IMR-90 (cell line): ENCODE results near the gene RNF213. TPM values are rescaled to one million over a fixed set of nuclear protein-coding genes. Genes with fewer than 3 reads are reported as not detected.
"Not testable (repeated sequence)": the region's sequence is repeated elsewhere in the genome, so short reads cannot be mapped to it uniquely, and the experiment has no call there.

Source experiments
- ATAC-seq: fragments of 200-7000 bp; cut with Tn5 transposase; 2 replicates; pipeline ENCODE4 v1.9.1; 2020; ENCODE audit warnings: low read depth, mild to moderate bottlenecking, moderate library complexity
- BruUV-seq: library from RNA; stranded (reverse); fragments of 400-500 nt; replicated peaks from 2 replicates; lab custom pipeline; 2021; lab: Mats Ljungman, UMichigan
- CTCF ChIA-PET: fragments of 300-600 bp; formaldehyde crosslinking; extraction: SDS; loops from one replicate; lab custom pipeline; 2021; ENCODE audit warnings: antibody characterized with exemption; lab: Yijun Ruan, JAX
- POLR2A ChIA-PET: fragments of 300-600 bp; sonication (Branson Sonifier 250); formaldehyde crosslinking; loops from one replicate; lab custom pipeline; 2022; ENCODE audit warnings: antibody characterized with exemption; ENCODE audit not compliant: unreplicated experiment; lab: Charles Lee
- DNase-seq: peaks from one replicate; pipeline ENCODE4 v3.0.0; 2013
- H2AFZ ChIP-seq: replicated peaks from 2 replicates; pipeline ENCODE3; 2013; ENCODE audit warnings: low read length, mild to moderate bottlenecking; ENCODE audit not compliant: poor library complexity
- H2AK5ac ChIP-seq: 2 replicates; pipeline ENCODE4 v1.6.1; 2013; ENCODE audit warnings: low read depth, low read length, inconsistent platforms
- H2AK9ac ChIP-seq: replicated peaks from 2 replicates; pipeline ENCODE3; 2013; ENCODE audit warnings: mild to moderate bottlenecking, low read depth, low read length, moderate library complexity; ENCODE audit not compliant: poor library complexity
- H2BK120ac ChIP-seq: 2 replicates; pipeline ENCODE4 v1.6.1; 2013; ENCODE audit warnings: low read depth, low read length, inconsistent platforms
- H2BK15ac ChIP-seq: 3 replicates; pipeline ENCODE4 v1.6.1; 2013; ENCODE audit warnings: low read depth, low read length, inconsistent platforms
- H2BK20ac ChIP-seq: 2 replicates; pipeline ENCODE4 v1.6.1; 2013; ENCODE audit warnings: low read depth, mild to moderate bottlenecking, inconsistent platforms, low read length, moderate library complexity
- H2BK5ac ChIP-seq: 2 replicates; pipeline ENCODE4 v1.6.1; 2013; ENCODE audit warnings: mild to moderate bottlenecking, low read depth, low read length, inconsistent platforms; ENCODE audit not compliant: poor library complexity, severe bottlenecking
- H3K14ac ChIP-seq: replicated peaks from 2 replicates; pipeline ENCODE4 v1.6.1; 2013; ENCODE audit warnings: low read depth, low read length, inconsistent platforms
- H3K18ac ChIP-seq: 2 replicates; pipeline ENCODE4 v1.6.1; 2013; ENCODE audit warnings: low read depth, low read length, control low read depth
- H3K23ac ChIP-seq: 2 replicates; pipeline ENCODE4 v1.6.1; 2013; ENCODE audit warnings: low read depth, low read length, inconsistent platforms
- H3K27ac ChIP-seq: 2 replicates; pipeline ENCODE4 v1.5.1; 2013; ENCODE audit warnings: mild to moderate bottlenecking, control low read depth, low read length; ENCODE audit not compliant: insufficient read depth
- H3K27me3 ChIP-seq: 2 replicates; pipeline ENCODE4 v1.6.1; 2013; ENCODE audit warnings: low read length; ENCODE audit not compliant: control insufficient read depth, insufficient read depth
- H3K36me3 ChIP-seq: 2 replicates; pipeline ENCODE4 v1.6.1; 2013; ENCODE audit warnings: low read length, mixed read lengths; ENCODE audit not compliant: control insufficient read depth, insufficient read depth
- H3K4ac ChIP-seq: 2 replicates; pipeline ENCODE4 v1.6.1; 2013; ENCODE audit warnings: low read depth, low read length, inconsistent platforms
- H3K4me1 ChIP-seq: 2 replicates; pipeline ENCODE4 v1.6.1; 2013; ENCODE audit warnings: low read length, mixed read lengths; ENCODE audit not compliant: control insufficient read depth, insufficient read depth
- H3K4me2 ChIP-seq: 2 replicates; pipeline ENCODE4 v1.6.1; 2013; ENCODE audit warnings: low read depth, mild to moderate bottlenecking, control low read depth, low read length, moderate library complexity
- H3K4me3 ChIP-seq: 2 replicates; pipeline ENCODE4 v1.5.1; 2013; ENCODE audit warnings: low read depth, mild to moderate bottlenecking, control low read depth, low read length, moderate library complexity; ENCODE audit not compliant: insufficient read depth
- H3K56ac ChIP-seq: 2 replicates; pipeline ENCODE4 v1.6.1; 2013; ENCODE audit warnings: low read length, inconsistent platforms; ENCODE audit not compliant: insufficient read depth; ENCODE audit errors: extremely low read depth
- H3K79me1 ChIP-seq, 2 experiments: 2 replicates each; pipeline ENCODE4 v1.6.1; 2013; ENCODE audit warnings: low read length in 2 of 2, inconsistent platforms in 1 of 2, low read depth in 1 of 2
- H3K9ac ChIP-seq: 2 replicates; pipeline ENCODE4 v1.6.1; 2013; ENCODE audit warnings: low read depth, low read length, control low read depth
- H3K9me1 ChIP-seq: 2 replicates; pipeline ENCODE4 v1.6.1; 2013; ENCODE audit warnings: low read length, inconsistent platforms; ENCODE audit not compliant: insufficient read depth
- H3K9me3 ChIP-seq: 2 replicates; pipeline ENCODE4 v1.6.1; 2013; ENCODE audit warnings: low read length; ENCODE audit not compliant: control insufficient read depth, insufficient read depth
- H4K20me1 ChIP-seq: 2 replicates; pipeline ENCODE4 v1.6.1; 2013; ENCODE audit warnings: low read length, inconsistent platforms; ENCODE audit not compliant: insufficient read depth
- H4K5ac ChIP-seq: 2 replicates; pipeline ENCODE4 v1.6.1; 2013; ENCODE audit warnings: mild to moderate bottlenecking, low read depth, low read length, control low read depth
- H4K8ac ChIP-seq, 2 experiments: 2 replicates each; pipeline ENCODE4 v1.6.1; 2013; ENCODE audit warnings: low read depth in 2 of 2, low read length in 2 of 2, control low read depth in 1 of 2, inconsistent platforms in 1 of 2
- H4K91ac ChIP-seq: 2 replicates; pipeline ENCODE4 v1.6.1; 2013; ENCODE audit warnings: low read depth, low read length, inconsistent platforms; ENCODE audit not compliant: insufficient read depth
- CEBPB ChIP-seq: IDR thresholded peaks from 2 replicates; pipeline ENCODE4 v1.6.1; 2012; ENCODE audit warnings: low read depth, low read length, improper control_type of control experiment
- FOS ChIP-seq: fragments of 150-350 bp; IDR thresholded peaks from 2 replicates; pipeline ENCODE4 v1.6.1; 2016; ENCODE audit warnings: low read depth, low read length
- MAFK ChIP-seq: IDR thresholded peaks from 2 replicates; pipeline ENCODE4 v1.6.1; 2012; ENCODE audit warnings: low read depth, low read length, improper control_type of control experiment
- MAZ ChIP-seq: IDR thresholded peaks from 2 replicates; pipeline ENCODE4 v1.6.1; 2012; ENCODE audit warnings: low read depth, mild to moderate bottlenecking, low read length, improper control_type of control experiment, moderate library complexity, borderline replicate concordance
- MXI1 ChIP-seq: IDR thresholded peaks from 2 replicates; pipeline ENCODE4 v1.6.1; 2012; ENCODE audit warnings: low read depth, mild to moderate bottlenecking, low read length, moderate library complexity, borderline replicate concordance
- POLR2A ChIP-seq: IDR thresholded peaks from 2 replicates; pipeline ENCODE4 v1.6.1; 2012; ENCODE audit warnings: mild to moderate bottlenecking, low read depth, low read length
- SMC3 ChIP-seq: fragments of 150-350 bp; IDR thresholded peaks from 2 replicates; pipeline ENCODE4 v1.6.1; 2016; ENCODE audit warnings: low read depth, mild to moderate bottlenecking, antibody characterized with exemption, low read length, moderate library complexity
- WGBS, 2 experiments: methylation state at CpG; one replicate each; pipeline versions ENCODE4 v1.1.5 to v1.1.7; 2013; ENCODE audit warnings: missing lambda C conversion rate in 2 of 2; ENCODE audit not compliant: insufficient read length in 1 of 2; ENCODE audit errors: extremely low coverage in 2 of 2; 5-methylcytosine and 5-hydroxymethylcytosine counted together
- dilution Hi-C: fragments of 300-500 bp; cut with HindIII; formaldehyde crosslinking; loops from one replicate; pipeline ENCODE4 v1.14.3; 2018; ENCODE audit warnings: low sequenced_read_pairs; ENCODE audit not compliant: unreplicated experiment
- in situ Hi-C: fragments of 300-500 bp; cut with MboI; formaldehyde crosslinking; loops from 3 replicates; pipeline ENCODE4 v1.14.3; 2019; ENCODE audit warnings: low sequenced_read_pairs, inconsistent platforms, mixed read lengths
- intact Hi-C: fragments of 100-400 bp; cut with micrococcal nuclease; formaldehyde crosslinking; loops from 2 replicates; pipeline ENCODE4 v1.10.0; 2022
- polyA plus RNA-seq, 3 experiments: library from polyadenylated mRNA; depleted of rRNA; stranded (reverse); fragments of >200 nt; gene quantifications; 2 replicates each; pipeline ENCODE4 v1.2.3, GENCODE V29; 2012; ENCODE audit warnings: low replicate concordance in 1 of 3
- total RNA-seq: library from RNA; depleted of rRNA; stranded (reverse); fragments of >200 nt; gene quantifications from 2 replicates; pipeline ENCODE4 v1.2.3, GENCODE V29; 2012
- TF ChIP-seq, protein P1 (sequence below): fragments of 150-350 bp; IDR thresholded peaks from 2 replicates; pipeline ENCODE4 v1.6.1; 2016; ENCODE audit warnings: low read depth, mild to moderate bottlenecking, low read length, moderate library complexity, borderline replicate concordance

The RNF213 gene
- total and polyA plus RNA-seq, 2 of the 4 experiments (the other 2 are of a cell fraction): 23.4 to 36.0 TPM

DNA sequence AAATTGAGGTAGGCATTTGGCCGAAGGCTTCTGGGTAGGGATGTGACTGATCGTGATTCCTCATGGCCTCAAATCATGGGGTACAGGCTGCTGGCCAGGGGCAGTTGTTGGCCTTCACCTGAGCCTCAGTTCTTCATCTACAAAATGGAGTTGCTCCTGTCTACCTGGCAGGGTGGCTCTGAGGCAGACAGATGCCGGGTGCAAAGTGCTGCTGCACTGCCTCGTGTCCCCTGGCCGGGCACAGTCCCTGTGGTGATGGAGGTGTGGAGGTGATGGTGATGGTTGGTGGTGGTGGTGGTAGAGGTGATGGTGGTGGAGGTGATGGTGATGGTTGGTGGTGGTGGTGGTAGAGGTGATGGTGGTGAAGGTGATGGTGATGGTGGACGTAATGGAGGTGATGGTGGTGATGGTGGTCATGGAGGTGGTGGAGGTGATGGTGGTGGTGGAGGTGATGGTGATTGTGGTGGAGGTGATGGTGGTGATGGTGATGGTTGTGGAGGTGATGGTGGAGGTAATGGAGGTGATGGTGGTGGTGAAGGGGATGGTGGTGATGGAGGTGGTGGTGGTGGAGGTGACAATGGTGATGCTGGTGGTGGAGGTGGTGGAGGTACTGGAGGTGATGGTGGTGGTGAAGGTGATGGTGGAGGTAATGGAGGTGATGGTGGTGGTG, 52.6 kb downstream of the RNF213 start:
- no peaks in the 10 kb centered on the region for H3K9me3 ChIP-seq
- intact Hi-C loops (no loop called here), in situ Hi-C loops (no loop called here), dilution Hi-C loops (no loop called here)
- H4K8ac ChIP-seq: no peak overlapping the region
- CTCF ChIA-PET: no interaction called here
- H2AFZ ChIP-seq: no peak overlapping the region
- no peak overlapping the region for H3K56ac ChIP-seq
- no peaks in the 10 kb centered on the region for H3K4me1 ChIP-seq
- peaks cover 58% of the 10 kb centered on the region for H3K36me3 ChIP-seq
- H3K4ac ChIP-seq: no peak overlapping the region
- H3K79me1 ChIP-seq: peaks cover 0 to 16% of the 10 kb centered on the region in 2 experiments; a peak in 2 of 4 replicates
- no peaks in the 10 kb centered on the region for H3K27me3 ChIP-seq
- H3K9me1 ChIP-seq: peaks cover 9% of the 10 kb centered on the region; the same call in 1 of the 2 replicates
- H3K4me2 ChIP-seq: no peak overlapping the region
- H2AK5ac ChIP-seq: no peak overlapping the region
- no peak overlapping the region for H3K18ac ChIP-seq
- no peak overlapping the region for H3K23ac ChIP-seq
- no peak overlapping the region for H3K27ac ChIP-seq
- H4K91ac ChIP-seq: no peak overlapping the region
- no peak overlapping the region for H2BK120ac ChIP-seq
- DNase-seq (no peak), ATAC-seq (no peak)
- H4K20me1 ChIP-seq: peaks cover 14% of the 10 kb centered on the region
- no peak overlapping the region for H3K9ac ChIP-seq
- peak overlapping the region; percentile 50 for H2BK5ac ChIP-seq
- H4K5ac ChIP-seq: no peak overlapping the region
- no peak overlapping the region for H2BK20ac ChIP-seq
- 100% methylated on average over 4 of the region's 6 CpGs; no CpG with 5 or more reads in 1 of the 2 experiments for WGBS, 2 experiments
- BruUV-seq: no TSS peak
- no peak overlapping the region for H3K4me3 ChIP-seq
- POLR2A ChIA-PET: no interaction called here
- H2AK9ac ChIP-seq: peak overlapping the region; percentile 28
- TF ChIP-seq MXI1 (no peak), MAFK (no peak), POLR2A (no peak), MAZ (no peak), CEBPB (no peak), SMC3 (no peak), FOS (no peak)
- TF ChIP-seq, protein P1, sequence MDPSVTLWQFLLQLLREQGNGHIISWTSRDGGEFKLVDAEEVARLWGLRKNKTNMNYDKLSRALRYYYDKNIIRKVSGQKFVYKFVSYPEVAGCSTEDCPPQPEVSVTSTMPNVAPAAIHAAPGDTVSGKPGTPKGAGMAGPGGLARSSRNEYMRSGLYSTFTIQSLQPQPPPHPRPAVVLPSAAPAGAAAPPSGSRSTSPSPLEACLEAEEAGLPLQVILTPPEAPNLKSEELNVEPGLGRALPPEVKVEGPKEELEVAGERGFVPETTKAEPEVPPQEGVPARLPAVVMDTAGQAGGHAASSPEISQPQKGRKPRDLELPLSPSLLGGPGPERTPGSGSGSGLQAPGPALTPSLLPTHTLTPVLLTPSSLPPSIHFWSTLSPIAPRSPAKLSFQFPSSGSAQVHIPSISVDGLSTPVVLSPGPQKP: no peak
- H2BK15ac ChIP-seq: no peak overlapping the region
- no peak overlapping the region for H3K14ac ChIP-seq

DNA sequence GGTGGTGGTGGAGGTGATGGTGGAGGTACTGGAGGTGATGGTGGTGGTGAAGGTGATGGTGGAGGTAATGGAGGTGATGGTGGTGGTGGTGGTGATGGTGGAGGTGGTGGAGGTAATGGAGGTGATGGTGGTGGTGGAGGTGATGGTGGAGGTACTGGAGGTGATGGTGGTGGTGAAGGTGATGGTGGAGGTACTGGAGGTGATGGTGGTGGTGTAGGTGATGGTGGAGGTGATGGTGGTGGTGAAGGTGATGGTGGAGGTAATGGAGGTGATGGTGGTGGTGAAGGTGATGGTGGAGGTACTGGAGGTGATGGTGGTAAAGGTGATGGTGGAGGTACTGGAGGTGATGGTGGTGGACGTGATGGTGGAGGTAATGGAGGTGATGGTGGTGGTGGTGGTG, 53.3 kb downstream of the RNF213 start:
- H2AK9ac ChIP-seq, H3K4ac ChIP-seq, H3K14ac ChIP-seq, H3K23ac ChIP-seq, POLR2A ChIA-PET, H2BK5ac ChIP-seq, H3K27me3 ChIP-seq, H3K9me1 ChIP-seq, dilution Hi-C loops, H2BK20ac ChIP-seq, H3K4me1 ChIP-seq, H3K4me3 ChIP-seq, H2AK5ac ChIP-seq, H4K91ac ChIP-seq, H3K27ac ChIP-seq, H3K4me2 ChIP-seq, H2BK15ac ChIP-seq, intact Hi-C loops, H3K9ac ChIP-seq, CTCF ChIA-PET, in situ Hi-C loops, H3K56ac ChIP-seq, H4K8ac ChIP-seq, DNase-seq, H4K5ac ChIP-seq, H2AFZ ChIP-seq, H3K18ac ChIP-seq, H3K9me3 ChIP-seq, BruUV-seq, H2BK120ac ChIP-seq, ATAC-seq: not testable (repeated sequence)
- no CpG with 5 or more reads among the region's 1 CpG for WGBS, 2 experiments
- H4K20me1 ChIP-seq: peaks cover 14% of the 10 kb centered on the region
- H3K79me1 ChIP-seq: peaks cover 0 to 16% of the 10 kb centered on the region in 2 experiments; a peak in 2 of 4 replicates
- H3K36me3 ChIP-seq: peaks cover 54% of the 10 kb centered on the region
